H1 (cell line): ENCODE data around the gene SCNN1A. TPM values are rescaled to one million over a fixed set of nuclear protein-coding genes. Genes with fewer than 3 reads are reported as not detected.

ENCODE experiments used
- EGR1 ChIP-seq: IDR thresholded peaks from 2 replicates; pipeline ENCODE4 v1.6.1; 2011; ENCODE audit warnings: low read depth, low read length, borderline replicate concordance
- KDM5A ChIP-seq: fragments of 200-600 bp; IDR thresholded peaks from 2 replicates; pipeline ENCODE4 v1.7.1; 2012; ENCODE audit warnings: mild to moderate bottlenecking, low read length, inconsistent platforms, mixed read lengths
- RBBP5 ChIP-seq: IDR thresholded peaks from 2 replicates; pipeline ENCODE4 v1.7.1; 2012; ENCODE audit warnings: low read depth, mild to moderate bottlenecking, inconsistent platforms, low read length, moderate library complexity, borderline replicate concordance
- USF2 ChIP-seq: IDR thresholded peaks from 2 replicates; pipeline ENCODE4 v1.6.1; 2011; ENCODE audit warnings: low read length, improper control_type of control experiment
- polyA plus RNA-seq, 7 experiments: library from polyadenylated mRNA; depleted of rRNA in 3 of 7; stranded (reverse) in 5 of 7; unstranded in 2 of 7; fragments of >200 nt in 5 of 7; fragments of 200-250 nt in 2 of 7; gene quantifications; 1 replicate in 5 of 7; 2 replicates in 1 of 7; 4 replicates in 1 of 7; pipeline versions ENCODE4 v1.2.1 to v1.2.3, GENCODE V29; 2011 to 2013; ENCODE audit warnings: missing spikeins in 2 of 7, mixed read lengths in 2 of 7
- total RNA-seq: library from RNA; stranded (reverse); fragmentation: NEBNext Ultra II Directional; extraction: Animal tissue kit (Norgen Biotek cat#: 25700); gene quantifications from 2 replicates; pipeline ENCODE4 v1.2.1, GENCODE V29; 2021

The SCNN1A gene
- total and polyA plus RNA-seq, 2 of the 8 experiments (the other 6 are each of a cell fraction or from before 2014, with no cell fraction given), result 85.5 to 156 TPM

- TF ChIP-seq EGR1, result no peak
- no peak for TF ChIP-seq RBBP5
- no peak for TF ChIP-seq USF2
- TF ChIP-seq KDM5A, result no peak
These were observed 67.8 kb downstream of the SCNN1A start (continued) for GRCh38 chr12:6307529-6307928.
